KOPT-K1 (cell line): Measurements from ENCODE around the gene TMIE.
A peak's percentile ranks its signal among the peaks of the same experiment; 100 is the strongest.
"Not testable (repeated sequence)": the region's sequence is repeated elsewhere in the genome, so short reads cannot be mapped to it uniquely, and the experiment has no call there.

Source experiments
- H3K27ac ChIP-seq: fragments of 200-600 bp; sonication (generic); 2 replicates; pipeline ENCODE4 v1.5.1; 2016; ENCODE audit warnings: antibody characterized with exemption, mild to moderate bottlenecking, low read depth, low read length; ENCODE audit not compliant: poor library complexity, severe bottlenecking
- H3K36me3 ChIP-seq: fragments of 200-600 bp; sonication (generic); 2 replicates; pipeline ENCODE4 v1.5.1; 2017; ENCODE audit warnings: antibody characterized with exemption, mild to moderate bottlenecking, low read length, moderate library complexity; ENCODE audit not compliant: insufficient read depth
- H3K9me3 ChIP-seq: fragments of 200-600 bp; sonication (generic); 2 replicates; pipeline ENCODE4 v1.5.1; 2017; ENCODE audit warnings: antibody characterized with exemption, low read length, mild to moderate bottlenecking; ENCODE audit not compliant: insufficient read depth, poor library complexity, severe bottlenecking

Gene TMIE

GRCh38 chr3:46693038-46693891 lies 7.9 kb upstream of the TMIE start, which contains the start of gene ALS2CL:
Gene ALS2CL, minus strand, starts transcription at chr3:46693679. Its CDS starts 4,239 bp downstream, at chr3:46689440.
- H3K9me3 ChIP-seq = no peaks in the 10 kb centered on the region
- H3K27ac ChIP-seq = peak within 1 kb of the TSS; percentile 60

DNA sequence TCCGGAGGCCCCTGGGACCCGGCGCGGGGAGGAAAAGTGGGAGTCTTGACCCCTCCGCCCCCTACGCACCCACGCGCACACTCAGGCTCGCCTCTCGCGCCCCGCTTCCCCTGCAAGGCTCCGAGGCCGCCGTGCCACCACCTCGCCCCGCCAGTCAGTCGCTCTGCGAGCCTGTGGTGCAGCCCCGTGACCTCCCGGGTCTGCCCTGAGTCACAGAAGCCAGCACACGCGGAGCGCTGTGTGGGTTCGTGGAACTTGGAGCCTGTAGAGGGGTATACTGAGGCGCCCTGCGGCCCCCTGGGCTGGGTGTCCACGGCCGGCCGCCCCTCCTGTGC lies 7.3 kb upstream of the TMIE start:
- peak overlapping the region; percentile 60 for H3K27ac ChIP-seq
- H3K36me3 ChIP-seq = no peaks in the 10 kb centered on the region
- no peaks in the 10 kb centered on the region for H3K9me3 ChIP-seq

More at GRCh38 chr3:46693038-46693891, 7.9 kb upstream of the TMIE start, which contains the start of gene ALS2CL:
- no peaks in the 10 kb centered on the region for H3K36me3 ChIP-seq

DNA sequence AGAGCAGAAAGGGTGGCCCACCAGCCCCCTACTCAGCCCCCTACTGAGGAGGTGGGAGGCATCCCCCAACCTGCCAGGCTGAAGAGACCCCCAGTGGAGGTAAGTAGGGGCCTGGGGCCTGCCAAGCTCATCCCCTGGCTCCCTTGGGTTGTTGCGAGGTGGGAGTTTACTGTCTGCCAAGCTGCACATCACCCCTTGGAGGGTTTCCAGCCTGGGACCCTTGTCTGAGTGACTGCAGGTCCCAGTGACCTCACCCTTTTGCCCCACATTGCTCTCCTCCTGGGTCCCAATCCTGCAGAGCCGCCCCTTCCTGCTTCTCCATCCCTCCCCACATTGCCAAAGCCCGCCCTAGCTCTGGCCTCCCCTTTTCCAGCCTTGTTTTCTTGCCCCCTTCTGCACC lies 6.7 kb upstream of the TMIE start:
- H3K27ac ChIP-seq = peak overlapping the region; percentile 60
- no peaks in the 10 kb centered on the region for H3K36me3 ChIP-seq
- no peaks in the 10 kb centered on the region for H3K9me3 ChIP-seq

DNA sequence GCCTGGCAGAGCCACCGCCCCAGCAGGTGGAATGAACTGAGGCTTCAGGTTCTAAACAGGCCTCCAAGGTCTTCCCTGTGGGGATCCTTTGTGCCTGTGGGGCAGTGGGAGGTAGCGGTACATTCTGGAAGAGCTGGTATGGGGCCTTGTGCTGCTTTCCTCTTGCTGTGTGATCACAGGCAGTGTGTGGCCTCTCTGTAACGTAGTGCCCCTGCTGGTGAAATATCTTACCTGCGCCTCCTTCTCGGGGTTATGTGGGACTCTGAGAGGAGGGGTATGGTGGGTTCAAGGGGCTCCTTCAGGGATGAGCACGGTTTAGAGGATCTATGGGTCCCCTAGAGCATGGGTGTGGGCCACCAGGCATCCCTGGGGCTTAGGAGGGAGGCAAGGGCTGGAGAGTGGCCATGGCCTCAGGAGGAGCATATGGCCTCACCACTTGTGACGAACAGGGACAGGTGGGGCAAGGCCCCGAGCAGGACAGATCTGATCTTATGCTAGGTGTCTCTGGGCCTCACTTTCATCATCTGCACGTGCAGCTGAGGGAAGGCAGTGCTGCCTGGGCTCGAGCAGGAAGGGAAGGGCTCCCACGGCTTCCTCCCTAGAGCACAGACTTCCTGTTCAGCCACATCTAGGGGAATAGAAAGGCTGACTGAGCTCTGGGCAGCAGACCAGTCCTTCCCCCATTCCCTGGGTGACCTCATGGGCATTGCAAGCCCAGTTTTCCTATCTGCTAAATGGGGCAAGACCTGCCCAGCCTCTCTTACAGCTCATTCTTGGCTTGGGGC lies 5.8 kb upstream of the TMIE start:
- H3K36me3 ChIP-seq = no peaks in the 10 kb centered on the region
- peak overlapping the region; percentile 60 for H3K27ac ChIP-seq
- H3K9me3 ChIP-seq = no peaks in the 10 kb centered on the region

DNA sequence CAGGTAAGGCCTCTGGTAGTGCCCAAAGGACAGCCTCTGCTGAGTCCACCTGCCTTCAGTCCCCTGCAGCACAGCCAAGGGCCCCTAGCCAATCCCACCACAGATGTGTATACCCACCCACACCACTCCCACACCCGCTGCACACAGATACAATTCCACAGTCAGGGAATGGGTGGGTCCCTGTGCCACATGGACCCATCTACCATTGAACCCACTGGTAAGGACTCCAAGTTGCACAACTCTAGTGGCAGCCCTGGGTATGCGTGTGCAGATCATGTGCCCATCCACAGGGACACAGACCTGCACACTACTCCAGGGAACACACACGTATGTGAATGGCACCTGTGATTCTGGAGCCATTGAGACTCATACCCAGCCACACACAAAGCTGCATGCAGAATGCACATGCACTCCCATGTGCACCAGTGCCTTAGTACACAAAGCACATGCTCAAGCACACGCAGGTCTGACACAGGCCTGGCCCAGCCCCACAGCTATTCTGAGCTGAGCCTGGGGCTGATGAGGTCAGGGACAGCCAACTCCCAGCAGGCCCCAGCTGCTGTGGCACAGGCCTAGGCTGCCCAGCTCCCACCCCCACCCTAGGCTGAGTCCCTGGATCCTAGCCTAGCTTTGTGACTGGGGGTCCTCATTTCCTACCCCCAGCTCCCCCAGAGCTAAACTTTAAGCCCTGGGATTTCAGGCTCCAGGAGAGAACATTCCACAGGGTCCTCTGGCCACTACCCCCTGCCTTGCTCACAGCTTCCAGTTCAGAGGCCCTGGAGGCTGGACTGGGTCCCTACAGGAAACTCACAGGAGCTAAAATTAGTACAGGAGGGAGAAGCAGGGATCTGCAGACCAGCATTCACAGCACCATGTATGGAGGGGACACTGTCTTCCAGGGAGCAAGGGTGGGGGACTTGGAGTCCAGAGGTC lies 5.0 kb upstream of the TMIE start:
- Histone ChIP-seq H3K9me3 (no peaks in the 10 kb centered on the region), H3K27ac (peak overlapping the region; percentile 60), H3K36me3 (no peaks in the 10 kb centered on the region)

GRCh38 chr3:46699676-46700523 lies 1.3 kb upstream of the TMIE start:
- no peaks in the 10 kb centered on the region for H3K36me3 ChIP-seq
- no peak overlapping the region for H3K27ac ChIP-seq
- H3K9me3 ChIP-seq = no peaks in the 10 kb centered on the region

- Histone ChIP-seq H3K27ac (no peak overlapping the region), H3K36me3 (no peaks in the 10 kb centered on the region), H3K9me3 (no peaks in the 10 kb centered on the region)
Observed at GRCh38 chr3:46700772-46701171, 420 bp upstream of the TMIE start.

DNA sequence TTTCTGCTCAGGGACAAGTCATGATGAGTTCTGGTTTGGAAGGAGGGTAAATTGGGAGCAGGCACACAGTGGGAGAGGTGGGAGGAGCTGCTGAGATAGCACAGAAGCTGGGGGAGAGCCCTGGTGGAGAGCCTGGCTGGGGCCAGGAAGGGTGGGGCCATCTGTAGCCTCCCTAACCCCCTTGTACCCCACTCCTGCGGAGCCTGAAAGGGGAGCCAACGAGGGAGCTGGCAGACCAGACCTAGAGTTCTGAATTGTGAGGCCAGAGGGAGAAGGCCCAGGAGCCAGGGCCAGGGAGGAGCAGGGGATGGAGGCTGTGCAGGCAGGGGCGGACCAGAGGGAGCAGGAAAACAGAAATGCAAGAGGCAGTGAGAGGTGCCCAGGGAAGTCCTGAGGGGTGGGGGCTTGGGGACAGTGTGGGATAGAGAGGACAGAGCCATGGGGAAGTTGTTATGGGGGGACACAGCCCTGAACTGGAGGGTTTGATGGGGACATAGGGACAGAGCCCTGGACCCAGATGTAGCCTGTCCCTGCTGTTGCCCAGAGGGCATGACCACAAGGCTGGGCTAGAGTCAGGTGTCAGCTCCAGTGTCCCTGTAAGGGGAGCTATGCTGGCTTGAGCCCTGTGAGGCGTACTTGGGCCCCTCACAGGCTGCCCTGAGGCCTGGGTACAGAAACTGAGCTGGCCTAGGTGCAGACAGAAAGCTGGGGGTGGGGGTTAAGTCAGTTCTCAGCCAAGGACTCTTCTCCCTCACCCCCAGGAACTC lies 1.2 kb downstream of the TMIE start:
- no peaks in the 10 kb centered on the region for H3K9me3 ChIP-seq
- no peak overlapping the region for H3K27ac ChIP-seq
- H3K36me3 ChIP-seq = no peaks in the 10 kb centered on the region

DNA sequence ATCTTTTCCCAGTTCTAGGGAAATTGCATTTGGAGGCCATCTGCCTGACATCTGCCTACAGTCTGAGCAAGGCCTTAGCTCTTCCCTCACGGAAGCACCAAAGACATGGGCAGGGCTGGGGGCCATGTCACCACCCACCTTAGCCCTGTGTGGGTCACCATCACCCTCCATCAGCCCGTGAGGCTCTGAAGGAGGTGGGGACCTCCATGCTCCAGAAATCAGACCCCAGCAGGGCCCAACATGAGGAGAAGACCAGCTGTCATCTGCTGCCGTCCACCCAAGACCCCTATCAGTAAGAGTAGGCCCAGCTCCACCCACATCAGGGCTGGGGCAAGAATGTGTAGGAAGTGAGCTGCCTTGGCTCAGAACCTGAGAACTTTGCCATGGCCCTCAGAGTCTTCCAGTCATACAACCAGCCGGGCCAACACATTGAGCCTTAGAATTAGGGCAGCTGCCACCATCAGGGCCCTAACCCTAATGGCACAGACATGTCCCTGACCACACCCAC lies 1.9 kb downstream of the TMIE start:
- Histone ChIP-seq H3K9me3 (no peaks in the 10 kb centered on the region), H3K27ac (no peak overlapping the region), H3K36me3 (no peaks in the 10 kb centered on the region)

GRCh38 chr3:46704346-46704745 lies 3.2 kb downstream of the TMIE start:
- not testable (repeated sequence) for H3K27ac ChIP-seq, H3K36me3 ChIP-seq, H3K9me3 ChIP-seq

- H3K9me3 ChIP-seq = no peaks in the 10 kb centered on the region
- no peak overlapping the region for H3K27ac ChIP-seq
- H3K36me3 ChIP-seq = no peaks in the 10 kb centered on the region
Observed at GRCh38 chr3:46705022-46705530, 3.9 kb downstream of the TMIE start.

DNA sequence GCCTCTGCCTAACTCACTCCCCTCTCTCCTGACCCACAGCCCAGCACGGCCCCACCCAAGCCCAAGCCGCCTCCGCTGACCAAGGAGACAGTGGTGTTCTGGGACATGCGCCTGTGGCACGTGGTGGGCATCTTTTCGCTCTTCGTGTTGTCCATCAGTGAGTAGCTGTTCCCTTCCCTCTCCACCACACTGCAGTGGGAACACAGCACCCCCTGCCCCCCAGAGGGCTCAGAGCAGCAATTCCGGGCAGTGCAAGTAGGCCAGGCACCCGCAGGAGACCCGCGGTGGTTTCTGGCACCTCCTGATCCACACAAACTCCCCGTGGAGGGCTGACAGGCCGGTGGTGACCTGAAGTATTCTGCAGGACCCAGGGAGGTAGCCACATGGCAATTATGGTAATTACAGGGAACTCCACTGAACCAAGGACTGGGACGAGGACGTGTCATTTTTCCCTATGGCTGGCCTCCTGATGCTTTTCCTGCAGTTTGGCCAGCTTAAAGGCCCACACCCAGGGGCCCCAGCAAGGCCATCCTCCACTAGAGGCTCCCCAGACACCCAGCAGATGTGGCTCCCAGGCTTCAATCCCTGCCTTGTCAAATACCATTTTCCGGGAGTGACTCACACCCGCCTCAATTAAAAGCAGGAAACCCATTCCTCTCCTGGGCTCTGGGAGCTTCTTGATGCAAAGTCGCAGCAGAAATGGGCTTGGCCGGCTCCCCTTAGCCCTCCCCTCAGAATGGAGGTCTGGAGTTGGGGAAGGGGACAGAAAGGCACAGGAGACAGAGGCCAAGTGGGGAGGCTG lies 4.8 kb downstream of the TMIE start:
- H3K9me3 ChIP-seq = no peaks in the 10 kb centered on the region
- no peak overlapping the region for H3K27ac ChIP-seq
- H3K36me3 ChIP-seq = no peaks in the 10 kb centered on the region
